ENCODE measurements around the gene GLB1L2.

GLB1L2 gene

GRCh38 chr11:134407321-134407828, 75.6 kb downstream of the GLB1L2 start:
- Histone ChIP-seq H3K36me3 (ENCODE audit: control insufficient read depth, insufficient read depth, low read length) (no peaks in the 10 kb centered on the region), H3K4me1 (ENCODE audit: control insufficient read depth, insufficient read depth, low read length) (no peaks in the 10 kb centered on the region), H3K4me3 (ENCODE audit: low read length) (no peak overlapping the region), H3K9ac (ENCODE audit: low read length) (no peak overlapping the region), H3K9me3 (ENCODE audit: control insufficient read depth, low read length) (no peaks in the 10 kb centered on the region), H3K27me3 (ENCODE audit: control insufficient read depth, insufficient read depth, low read length) (peaks cover 22% of the 10 kb centered on the region)

GRCh38 chr11:134407923-134408322, 76.1 kb downstream of the GLB1L2 start:
- Histone ChIP-seq H3K9ac (ENCODE audit: low read length) (no peak overlapping the region), H3K36me3 (ENCODE audit: control insufficient read depth, insufficient read depth, low read length) (no peaks in the 10 kb centered on the region), H3K27me3 (ENCODE audit: control insufficient read depth, insufficient read depth, low read length) (peaks cover 28% of the 10 kb centered on the region), H3K4me1 (ENCODE audit: control insufficient read depth, insufficient read depth, low read length) (no peaks in the 10 kb centered on the region), H3K4me3 (ENCODE audit: low read length) (no peak overlapping the region), H3K9me3 (ENCODE audit: control insufficient read depth, low read length) (no peaks in the 10 kb centered on the region)

- Histone ChIP-seq H3K4me1 (ENCODE audit: control insufficient read depth, insufficient read depth, low read length) (no peaks in the 10 kb centered on the region), H3K27me3 (ENCODE audit: control insufficient read depth, insufficient read depth, low read length) (peaks cover 46% of the 10 kb centered on the region), H3K9me3 (ENCODE audit: control insufficient read depth, low read length) (no peaks in the 10 kb centered on the region), H3K9ac (ENCODE audit: low read length) (no peak overlapping the region), H3K4me3 (ENCODE audit: low read length) (no peak overlapping the region), H3K36me3 (ENCODE audit: control insufficient read depth, insufficient read depth, low read length) (no peaks in the 10 kb centered on the region)
Measured at GRCh38 chr11:134409552-134410429, 78.0 kb downstream of the GLB1L2 start.

- H3K9me3 ChIP-seq (ENCODE audit: control insufficient read depth, low read length): no peaks in the 10 kb centered on the region
- no peak overlapping the region for H3K4me3 ChIP-seq (ENCODE audit: low read length)
- no peak overlapping the region for H3K9ac ChIP-seq (ENCODE audit: low read length)
- no peaks in the 10 kb centered on the region for H3K36me3 ChIP-seq (ENCODE audit: control insufficient read depth, insufficient read depth, low read length)
- no peaks in the 10 kb centered on the region for H3K4me1 ChIP-seq (ENCODE audit: control insufficient read depth, insufficient read depth, low read length)
- H3K27me3 ChIP-seq (ENCODE audit: control insufficient read depth, insufficient read depth, low read length): peaks cover 46% of the 10 kb centered on the region
Measured at GRCh38 chr11:134410766-134411165, 79.0 kb downstream of the GLB1L2 start.

- H3K4me1 ChIP-seq (ENCODE audit: control insufficient read depth, insufficient read depth, low read length): no peaks in the 10 kb centered on the region
- no peaks in the 10 kb centered on the region for H3K9me3 ChIP-seq (ENCODE audit: control insufficient read depth, low read length)
- no peak within 1 kb of the TSS for H3K9ac ChIP-seq (ENCODE audit: low read length)
- no peak within 1 kb of the TSS for H3K4me3 ChIP-seq (ENCODE audit: low read length)
- peaks cover 46% of the 10 kb centered on the region for H3K27me3 ChIP-seq (ENCODE audit: control insufficient read depth, insufficient read depth, low read length)
- H3K36me3 ChIP-seq (ENCODE audit: control insufficient read depth, insufficient read depth, low read length): no peaks in the 10 kb centered on the region
Measured at GRCh38 chr11:134412203-134413042, 80.6 kb downstream of the GLB1L2 start, which contains the start of gene B3GAT1. TSS of gene B3GAT1 (minus strand) at chr11:134412242. CDS start at chr11:134387659, 24,583 bp downstream.

GRCh38 chr11:134413043-134413825, 81.4 kb downstream of the GLB1L2 start:
- Histone ChIP-seq H3K9me3 (ENCODE audit: control insufficient read depth, low read length) (no peaks in the 10 kb centered on the region), H3K4me1 (ENCODE audit: control insufficient read depth, insufficient read depth, low read length) (no peaks in the 10 kb centered on the region), H3K9ac (ENCODE audit: low read length) (no peak overlapping the region), H3K36me3 (ENCODE audit: control insufficient read depth, insufficient read depth, low read length) (no peaks in the 10 kb centered on the region), H3K4me3 (ENCODE audit: low read length) (no peak overlapping the region), H3K27me3 (ENCODE audit: control insufficient read depth, insufficient read depth, low read length) (peaks cover 46% of the 10 kb centered on the region)

GRCh38 chr11:134413826-134414731, 82.3 kb downstream of the GLB1L2 start:
- H3K9me3 ChIP-seq (ENCODE audit: control insufficient read depth, low read length): no peaks in the 10 kb centered on the region
- H3K9ac ChIP-seq (ENCODE audit: low read length): no peak overlapping the region
- no peaks in the 10 kb centered on the region for H3K36me3 ChIP-seq (ENCODE audit: control insufficient read depth, insufficient read depth, low read length)
- no peak overlapping the region for H3K4me3 ChIP-seq (ENCODE audit: low read length)
- H3K27me3 ChIP-seq (ENCODE audit: control insufficient read depth, insufficient read depth, low read length): peaks cover 46% of the 10 kb centered on the region
- H3K4me1 ChIP-seq (ENCODE audit: control insufficient read depth, insufficient read depth, low read length): no peaks in the 10 kb centered on the region

- H3K9ac ChIP-seq (ENCODE audit: low read length): no peak overlapping the region
- no peaks in the 10 kb centered on the region for H3K4me1 ChIP-seq (ENCODE audit: control insufficient read depth, insufficient read depth, low read length)
- peaks cover 38% of the 10 kb centered on the region for H3K27me3 ChIP-seq (ENCODE audit: control insufficient read depth, insufficient read depth, low read length)
Measured at GRCh38 chr11:134414766-134415765, 83.3 kb downstream of the GLB1L2 start.

GRCh38 chr11:134416726-134417125, 84.9 kb downstream of the GLB1L2 start:
- H3K9me3 ChIP-seq (ENCODE audit: control insufficient read depth, low read length): no peaks in the 10 kb centered on the region
- no peaks in the 10 kb centered on the region for H3K4me1 ChIP-seq (ENCODE audit: control insufficient read depth, insufficient read depth, low read length)
- H3K4me3 ChIP-seq (ENCODE audit: low read length): no peak overlapping the region
- H3K36me3 ChIP-seq (ENCODE audit: control insufficient read depth, insufficient read depth, low read length): no peaks in the 10 kb centered on the region
- H3K9ac ChIP-seq (ENCODE audit: low read length): no peak overlapping the region
- H3K27me3 ChIP-seq (ENCODE audit: control insufficient read depth, insufficient read depth, low read length): peaks cover 23% of the 10 kb centered on the region

More at GRCh38 chr11:134414766-134415765, 83.3 kb downstream of the GLB1L2 start:
- Histone ChIP-seq H3K9me3 (ENCODE audit: control insufficient read depth, low read length) (no peaks in the 10 kb centered on the region), H3K4me3 (ENCODE audit: low read length) (no peak overlapping the region), H3K36me3 (ENCODE audit: control insufficient read depth, insufficient read depth, low read length) (no peaks in the 10 kb centered on the region)

Data from mucosa of stomach (tissue), 1 donor.